Measurements from ENCODE around the gene CSH1.

GRCh38 chr17:63910096-63910495, 13.7 kb upstream of the CSH1 start:
- TF ChIP-seq CTCF (conservative IDR thresholded peaks at IDR 0.05) (no peak), ZFX (IDR thresholded peaks at IDR 0.05) (no peak)
